Vagina (tissue), 2 donors: ENCODE measurements around the gene DAB2IP.

ENCODE experiments used
- CTCF ChIP-seq, 3 experiments: fragments of 450-650 bp in 2 of 3; fragments of 200-600 bp in 1 of 3; sonication (generic) in 1 of 3; IDR thresholded peaks; one replicate each; pipeline ENCODE4 v1.5.1; 2017 to 2019; ENCODE audit warnings: antibody characterized with exemption in 3 of 3, mild to moderate bottlenecking in 2 of 3, moderate library complexity in 2 of 3
- POLR2A ChIP-seq, 2 donors: fragments of 450-650 bp; IDR thresholded peaks; one replicate each; pipeline ENCODE4 v1.6.1; 2017; ENCODE audit warnings: antibody characterized with exemption in 2 of 2, mild to moderate bottlenecking in 2 of 2, moderate library complexity in 2 of 2
- POLR2AphosphoS5 ChIP-seq, 2 donors: sonication (generic); formaldehyde crosslinking; IDR thresholded peaks; one replicate each; pipeline ENCODE4 v1.9.0; 2017; ENCODE audit warnings: antibody characterized with exemption in 2 of 2, mild to moderate bottlenecking in 2 of 2, low read depth in 1 of 2; ENCODE audit not compliant: insufficient read depth in 1 of 2

- TF ChIP-seq POLR2A (IDR thresholded peaks at IDR 0.05) (no peak), CTCF (IDR thresholded peaks at IDR 0.05) (no peak), POLR2AphosphoS5 (IDR thresholded peaks at IDR 0.05; ENCODE audit: insufficient read depth in 1 of 2, low read depth in 1 of 2) (no peak)
Observed at GRCh38 chr9:121783111-121783510, 131.7 kb downstream of the DAB2IP start.
